RWPE2 (cell line): ENCODE measurements around the gene DNAJC7.
A peak's percentile ranks its signal among the peaks of the same experiment; 100 is the strongest.

Experiments
- ATAC-seq: fragments of 200-7000 bp; cut with Tn5 transposase; 3 replicates; pipeline ENCODE4 v1.9.1; 2021; ENCODE audit warnings: low read depth
- DNase-seq: peaks from one replicate; pipeline ENCODE4 v3.0.0-alpha.2; 2020; ENCODE audit warnings: low spot score
- H3K27ac ChIP-seq: fragments of 450-650 bp; 2 replicates; pipeline ENCODE4 v1.5.1; 2017; ENCODE audit warnings: mild to moderate bottlenecking; ENCODE audit not compliant: poor library complexity, severe bottlenecking
- H3K27me3 ChIP-seq: fragments of 250-450 bp; sonication (Bioruptor Pico); 2 replicates; pipeline ENCODE4 v1.5.1; 2021; ENCODE audit warnings: mild to moderate bottlenecking, moderate library complexity; ENCODE audit not compliant: insufficient read depth, poor library complexity, severe bottlenecking
- H3K36me3 ChIP-seq: fragments of 250-450 bp; sonication (Bioruptor Pico); 2 replicates; pipeline ENCODE4 v1.5.1; 2020; ENCODE audit warnings: low read depth, mild to moderate bottlenecking, moderate library complexity
- H3K4me1 ChIP-seq: fragments of 250-450 bp; sonication (Bioruptor Pico); 2 replicates; pipeline ENCODE4 v1.5.1; 2021; ENCODE audit warnings: mild to moderate bottlenecking, moderate library complexity; ENCODE audit not compliant: insufficient read depth, poor library complexity, severe bottlenecking
- H3K4me3 ChIP-seq: fragments of 250-450 bp; sonication (Bioruptor Pico); 2 replicates; pipeline ENCODE4 v1.5.1; 2021; ENCODE audit warnings: mild to moderate bottlenecking, moderate library complexity; ENCODE audit not compliant: severe bottlenecking
- H3K9me3 ChIP-seq: fragments of 250-450 bp; sonication (Bioruptor Pico); 2 replicates; pipeline ENCODE4 v1.5.1; 2021; ENCODE audit warnings: mild to moderate bottlenecking, moderate library complexity; ENCODE audit not compliant: severe bottlenecking
- TF ChIP-seq, protein P1 (sequence below): fragments of 450-650 bp; IDR thresholded peaks from one replicate; pipeline ENCODE4 v1.5.1; 2017; ENCODE audit warnings: mild to moderate bottlenecking, moderate library complexity; ENCODE audit not compliant: poor library complexity, severe bottlenecking

Gene DNAJC7, protein sequence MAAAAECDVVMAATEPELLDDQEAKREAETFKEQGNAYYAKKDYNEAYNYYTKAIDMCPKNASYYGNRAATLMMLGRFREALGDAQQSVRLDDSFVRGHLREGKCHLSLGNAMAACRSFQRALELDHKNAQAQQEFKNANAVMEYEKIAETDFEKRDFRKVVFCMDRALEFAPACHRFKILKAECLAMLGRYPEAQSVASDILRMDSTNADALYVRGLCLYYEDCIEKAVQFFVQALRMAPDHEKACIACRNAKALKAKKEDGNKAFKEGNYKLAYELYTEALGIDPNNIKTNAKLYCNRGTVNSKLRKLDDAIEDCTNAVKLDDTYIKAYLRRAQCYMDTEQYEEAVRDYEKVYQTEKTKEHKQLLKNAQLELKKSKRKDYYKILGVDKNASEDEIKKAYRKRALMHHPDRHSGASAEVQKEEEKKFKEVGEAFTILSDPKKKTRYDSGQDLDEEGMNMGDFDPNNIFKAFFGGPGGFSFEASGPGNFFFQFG

DNA sequence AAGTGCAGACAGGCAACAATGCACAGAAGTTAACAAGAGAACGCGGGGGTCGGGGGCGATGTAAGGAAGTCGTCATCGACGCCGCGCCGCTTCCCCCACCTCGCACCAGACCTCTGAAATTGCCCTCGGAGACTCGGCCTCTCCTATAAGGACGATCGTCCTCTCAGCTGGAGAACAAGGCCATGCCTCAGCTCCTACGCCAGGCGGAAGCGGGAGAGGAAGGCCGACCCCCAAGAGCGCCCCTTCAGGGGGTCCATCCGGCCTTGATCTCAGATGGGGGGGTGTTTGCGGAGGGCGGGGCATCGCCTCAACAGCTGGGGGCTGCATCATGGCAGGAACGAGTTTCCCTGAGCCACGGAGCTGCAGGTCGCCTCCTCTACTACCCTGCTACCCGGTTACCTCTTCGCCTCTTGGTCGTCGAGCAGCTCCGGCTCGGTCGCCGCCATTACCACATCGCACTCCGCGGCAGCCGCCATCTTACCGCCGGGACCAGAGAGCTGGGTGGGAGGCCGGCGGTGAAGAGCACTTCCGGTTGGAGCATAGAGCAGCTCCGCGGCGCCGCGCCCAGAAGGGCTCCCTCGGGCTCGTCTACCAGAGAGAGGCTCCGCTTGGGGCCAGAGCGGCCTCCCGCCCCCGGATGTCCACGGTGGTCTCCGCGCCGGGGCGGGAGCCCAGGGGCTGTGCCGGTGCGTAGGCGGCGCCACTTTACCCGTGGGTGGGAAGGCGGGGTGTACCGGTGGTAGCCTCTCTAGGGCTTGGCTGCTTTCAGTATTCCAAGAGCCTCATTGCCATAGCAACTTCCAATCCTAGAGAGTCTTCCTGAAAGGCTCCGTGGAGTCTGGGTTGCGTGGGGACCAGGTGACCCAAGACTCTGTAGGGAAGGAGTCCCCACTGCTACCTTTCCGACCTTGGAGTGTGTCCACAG, at the start of gene DNAJC7:
DNAJC7 (minus strand) TSS at position 499 of the 925 bp plus-strand sequence; CDS start at position 476, 23 bp downstream.
- peak; percentile 87 for ATAC-seq
- TF ChIP-seq, protein P1, sequence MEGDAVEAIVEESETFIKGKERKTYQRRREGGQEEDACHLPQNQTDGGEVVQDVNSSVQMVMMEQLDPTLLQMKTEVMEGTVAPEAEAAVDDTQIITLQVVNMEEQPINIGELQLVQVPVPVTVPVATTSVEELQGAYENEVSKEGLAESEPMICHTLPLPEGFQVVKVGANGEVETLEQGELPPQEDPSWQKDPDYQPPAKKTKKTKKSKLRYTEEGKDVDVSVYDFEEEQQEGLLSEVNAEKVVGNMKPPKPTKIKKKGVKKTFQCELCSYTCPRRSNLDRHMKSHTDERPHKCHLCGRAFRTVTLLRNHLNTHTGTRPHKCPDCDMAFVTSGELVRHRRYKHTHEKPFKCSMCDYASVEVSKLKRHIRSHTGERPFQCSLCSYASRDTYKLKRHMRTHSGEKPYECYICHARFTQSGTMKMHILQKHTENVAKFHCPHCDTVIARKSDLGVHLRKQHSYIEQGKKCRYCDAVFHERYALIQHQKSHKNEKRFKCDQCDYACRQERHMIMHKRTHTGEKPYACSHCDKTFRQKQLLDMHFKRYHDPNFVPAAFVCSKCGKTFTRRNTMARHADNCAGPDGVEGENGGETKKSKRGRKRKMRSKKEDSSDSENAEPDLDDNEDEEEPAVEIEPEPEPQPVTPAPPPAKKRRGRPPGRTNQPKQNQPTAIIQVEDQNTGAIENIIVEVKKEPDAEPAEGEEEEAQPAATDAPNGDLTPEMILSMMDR = no peak
- H3K27ac ChIP-seq = peak within 1 kb of the TSS; percentile 75
- H3K4me3 ChIP-seq = peak within 1 kb of the TSS; percentile 91
- peak; percentile 89 for DNase-seq
- H3K9me3 ChIP-seq = no peaks in the 10 kb centered on the region
- no peaks in the 10 kb centered on the region for H3K27me3 ChIP-seq
- peaks cover 25% of the 10 kb centered on the region for H3K36me3 ChIP-seq
- peaks cover 11% of the 10 kb centered on the region for H3K4me1 ChIP-seq

DNA sequence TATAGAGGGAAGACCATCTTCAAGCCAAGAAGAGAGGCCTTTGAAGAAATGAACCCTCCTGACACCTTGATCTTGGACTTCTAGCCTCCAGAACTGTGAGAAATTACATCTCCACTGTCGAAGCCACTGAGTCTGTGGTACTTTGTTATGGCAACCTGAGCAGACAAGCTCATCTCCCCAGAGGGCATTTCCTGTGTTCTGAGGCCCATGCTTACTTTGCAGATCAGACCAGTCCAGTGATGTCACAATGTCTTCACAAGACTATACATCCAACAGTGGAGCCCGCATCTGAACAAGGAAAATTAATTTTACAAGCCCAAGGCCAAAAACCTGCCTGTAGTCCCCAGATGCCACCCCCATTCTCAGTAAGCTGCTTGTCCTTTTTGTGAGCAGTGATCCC, 48.0 kb upstream of the DNAJC7 start:
- DNase-seq (no peak), ATAC-seq (no peak)
- no peaks in the 10 kb centered on the region for H3K9me3 ChIP-seq
- H3K4me1 ChIP-seq = no peaks in the 10 kb centered on the region
- TF ChIP-seq, protein P1 = no peak
- H3K27ac ChIP-seq = no peak overlapping the region
- no peak overlapping the region for H3K4me3 ChIP-seq
- no peaks in the 10 kb centered on the region for H3K36me3 ChIP-seq
- no peaks in the 10 kb centered on the region for H3K27me3 ChIP-seq

DNA sequence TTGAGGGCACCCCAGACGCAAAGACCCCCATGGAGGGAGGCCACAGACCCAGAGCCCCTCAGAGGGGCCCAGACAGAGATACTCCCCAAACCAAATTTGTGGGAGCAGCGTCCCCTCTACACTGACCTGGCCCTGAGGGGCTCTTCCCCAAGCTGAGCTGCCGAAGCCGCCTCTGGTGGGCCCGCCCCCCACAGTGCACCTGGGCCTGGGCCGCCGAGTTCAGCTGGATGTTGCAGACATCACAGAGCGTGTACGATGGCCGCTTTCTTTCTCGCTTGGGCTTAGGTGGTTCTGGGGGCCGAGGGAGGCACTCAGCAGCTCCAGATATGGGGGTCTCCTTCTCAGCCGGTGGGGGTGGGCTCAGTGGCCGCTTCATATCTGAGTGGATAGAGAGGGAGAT, 45.4 kb upstream of the DNAJC7 start:
- H3K4me1 ChIP-seq = no peaks in the 10 kb centered on the region
- ATAC-seq = no peak
- no peak for DNase-seq
- TF ChIP-seq, protein P1 = no peak
- H3K36me3 ChIP-seq = no peaks in the 10 kb centered on the region
- no peaks in the 10 kb centered on the region for H3K27me3 ChIP-seq
- H3K4me3 ChIP-seq = no peak overlapping the region
- H3K27ac ChIP-seq = no peak overlapping the region
- H3K9me3 ChIP-seq = no peaks in the 10 kb centered on the region

DNA sequence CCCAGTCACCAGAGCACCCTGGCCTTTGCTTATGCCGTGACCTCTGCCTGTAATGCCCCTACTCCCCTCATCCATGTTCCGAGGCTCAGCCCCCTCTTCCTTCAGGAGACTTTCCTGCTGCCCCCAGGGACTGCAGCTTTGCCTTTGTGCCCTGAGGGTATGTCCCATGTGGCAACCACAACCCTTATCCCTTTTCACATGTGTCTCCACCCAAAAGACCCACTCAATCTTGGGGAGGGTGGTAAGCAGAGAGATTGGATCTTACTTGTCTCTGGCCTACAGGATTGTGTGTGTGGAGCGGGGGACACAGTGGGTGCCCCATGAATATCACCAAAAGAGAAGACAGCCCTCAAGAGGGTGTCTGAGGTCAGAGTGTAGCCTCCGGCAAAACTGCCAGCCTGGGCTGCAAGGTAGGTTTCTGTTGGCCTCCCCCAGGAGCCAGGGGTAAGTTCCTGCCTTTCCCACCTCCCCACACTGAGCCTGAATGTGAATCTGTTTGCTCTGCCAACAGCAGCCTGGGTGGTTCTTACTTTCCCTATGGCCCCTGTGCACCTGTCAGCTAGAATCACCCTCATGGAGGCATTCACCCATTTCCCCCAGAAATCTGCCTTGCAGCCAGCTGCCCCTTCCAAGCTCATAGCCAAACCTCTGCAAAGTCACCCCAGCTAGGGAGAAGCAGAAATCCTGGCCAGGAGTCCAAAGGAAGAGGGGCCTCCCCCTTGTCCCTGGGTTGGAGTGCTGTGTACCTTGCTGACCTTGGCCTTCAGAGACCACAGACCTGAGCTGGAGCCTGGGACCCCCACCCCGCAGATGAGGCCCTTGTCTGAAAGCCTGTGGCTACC, 44.6 kb upstream of the DNAJC7 start:
- no peaks in the 10 kb centered on the region for H3K4me1 ChIP-seq
- TF ChIP-seq, protein P1 = no peak
- no peak overlapping the region for H3K4me3 ChIP-seq
- DNase-seq (no peak), ATAC-seq (no peak)
- no peaks in the 10 kb centered on the region for H3K27me3 ChIP-seq
- H3K27ac ChIP-seq = no peak overlapping the region
- no peaks in the 10 kb centered on the region for H3K36me3 ChIP-seq
- H3K9me3 ChIP-seq = no peaks in the 10 kb centered on the region
